Suprapubic skin (tissue), 4 donors: ENCODE measurements around the gene AGAP1. TPM values are rescaled to one million over a fixed set of nuclear protein-coding genes. Genes with fewer than 3 reads are reported as not detected.

Source experiments
- DNase-seq, 2 donors: peaks; one replicate each; pipeline ENCODE4 v3.0.0-alpha.2; 2019; ENCODE audit warnings: low spot score in 2 of 2
- H3K27ac ChIP-seq: fragments of 200-600 bp; sonication (generic); one replicate; pipeline ENCODE4 v1.5.1; 2019
- H3K27me3 ChIP-seq: fragments of 200-600 bp; sonication (generic); one replicate; pipeline ENCODE4 v1.5.1; 2019
- H3K36me3 ChIP-seq: fragments of 200-600 bp; sonication (generic); one replicate; pipeline ENCODE4 v1.5.1; 2019
- H3K4me1 ChIP-seq: fragments of 200-600 bp; sonication (generic); one replicate; pipeline ENCODE4 v1.5.1; 2019
- H3K4me3 ChIP-seq: fragments of 200-600 bp; sonication (generic); one replicate; pipeline ENCODE4 v1.5.1; 2019; ENCODE audit warnings: mild to moderate bottlenecking
- H3K9me3 ChIP-seq: fragments of 200-600 bp; sonication (generic); one replicate; pipeline ENCODE4 v1.5.1; 2019
- EP300 ChIP-seq: sonication (generic); formaldehyde crosslinking; IDR thresholded peaks from one replicate; pipeline ENCODE4 v1.6.1; 2017; ENCODE audit warnings: antibody characterized with exemption
- POLR2A ChIP-seq, 2 donors: fragments of 450-650 bp; IDR thresholded peaks; one replicate each; pipeline ENCODE4 v1.6.1; 2017; ENCODE audit warnings: antibody characterized with exemption in 2 of 2, mild to moderate bottlenecking in 2 of 2, moderate library complexity in 2 of 2
- POLR2AphosphoS5 ChIP-seq, 3 donors: sonication (generic); formaldehyde crosslinking; IDR thresholded peaks; one replicate each; pipeline ENCODE4 v1.6.1; 2017; ENCODE audit warnings: antibody characterized with exemption in 3 of 3
- WGBS: methylation state at CpG from one replicate; pipeline ENCODE4 v1.1.5; 2018; 5-methylcytosine and 5-hydroxymethylcytosine counted together
- total RNA-seq, 4 donors: library from RNA; depleted of rRNA; stranded (reverse); fragments of >200 nt; gene quantifications; one replicate each; pipeline ENCODE4 v1.1.0, GENCODE V29; 2016
- TF ChIP-seq, protein P1 (sequence below), 2 donors: fragments of 200-600 bp in 1 of 2; fragments of 450-650 bp in 1 of 2; sonication (generic) in 1 of 2; IDR thresholded peaks; one replicate each; pipeline ENCODE4 v1.5.1; 2016 to 2019; ENCODE audit warnings: antibody characterized with exemption in 2 of 2, mild to moderate bottlenecking in 1 of 2, moderate library complexity in 1 of 2

Gene AGAP1
- total RNA-seq, 4 donors from 2014 or later: 14.1 to 30.7 (median 19.4) TPM

DNA sequence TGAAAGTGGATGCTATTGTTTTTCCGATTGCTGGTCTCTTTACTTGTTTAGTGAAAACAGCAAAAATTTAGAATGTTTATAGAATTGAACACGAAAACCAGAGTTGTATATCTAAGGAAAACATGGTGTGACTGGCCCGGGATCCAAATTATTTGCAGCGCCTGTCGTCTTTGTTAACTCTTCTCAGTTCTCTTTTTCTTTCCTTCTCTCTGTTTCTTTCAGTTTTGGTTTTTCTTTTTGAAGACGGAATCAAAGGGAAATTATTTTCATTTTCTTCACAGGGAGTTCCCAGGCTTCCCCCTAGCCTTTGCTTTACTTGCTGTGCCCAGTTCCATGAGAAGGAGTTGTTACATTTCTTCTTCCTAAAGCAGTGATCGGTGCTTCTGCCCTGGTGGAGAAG lies 76.0 kb downstream of the AGAP1 start:
- WGBS: 66% methylated on average over 7 of the region's 7 CpGs
- TF ChIP-seq, protein P1, sequence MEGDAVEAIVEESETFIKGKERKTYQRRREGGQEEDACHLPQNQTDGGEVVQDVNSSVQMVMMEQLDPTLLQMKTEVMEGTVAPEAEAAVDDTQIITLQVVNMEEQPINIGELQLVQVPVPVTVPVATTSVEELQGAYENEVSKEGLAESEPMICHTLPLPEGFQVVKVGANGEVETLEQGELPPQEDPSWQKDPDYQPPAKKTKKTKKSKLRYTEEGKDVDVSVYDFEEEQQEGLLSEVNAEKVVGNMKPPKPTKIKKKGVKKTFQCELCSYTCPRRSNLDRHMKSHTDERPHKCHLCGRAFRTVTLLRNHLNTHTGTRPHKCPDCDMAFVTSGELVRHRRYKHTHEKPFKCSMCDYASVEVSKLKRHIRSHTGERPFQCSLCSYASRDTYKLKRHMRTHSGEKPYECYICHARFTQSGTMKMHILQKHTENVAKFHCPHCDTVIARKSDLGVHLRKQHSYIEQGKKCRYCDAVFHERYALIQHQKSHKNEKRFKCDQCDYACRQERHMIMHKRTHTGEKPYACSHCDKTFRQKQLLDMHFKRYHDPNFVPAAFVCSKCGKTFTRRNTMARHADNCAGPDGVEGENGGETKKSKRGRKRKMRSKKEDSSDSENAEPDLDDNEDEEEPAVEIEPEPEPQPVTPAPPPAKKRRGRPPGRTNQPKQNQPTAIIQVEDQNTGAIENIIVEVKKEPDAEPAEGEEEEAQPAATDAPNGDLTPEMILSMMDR (IDR thresholded peaks at IDR 0.05): no peak
- TF ChIP-seq POLR2AphosphoS5 (IDR thresholded peaks at IDR 0.05): no peak
- TF ChIP-seq POLR2A (IDR thresholded peaks at IDR 0.05): no peak
- no peak for TF ChIP-seq EP300
- Histone ChIP-seq H3K27me3 (no peaks in the 10 kb centered on the region), H3K36me3 (no peaks in the 10 kb centered on the region), H3K9me3 (no peaks in the 10 kb centered on the region), H3K27ac (no peak overlapping the region), H3K4me3 (no peak overlapping the region), H3K4me1 (no peaks in the 10 kb centered on the region)
- no peak for DNase-seq

DNA sequence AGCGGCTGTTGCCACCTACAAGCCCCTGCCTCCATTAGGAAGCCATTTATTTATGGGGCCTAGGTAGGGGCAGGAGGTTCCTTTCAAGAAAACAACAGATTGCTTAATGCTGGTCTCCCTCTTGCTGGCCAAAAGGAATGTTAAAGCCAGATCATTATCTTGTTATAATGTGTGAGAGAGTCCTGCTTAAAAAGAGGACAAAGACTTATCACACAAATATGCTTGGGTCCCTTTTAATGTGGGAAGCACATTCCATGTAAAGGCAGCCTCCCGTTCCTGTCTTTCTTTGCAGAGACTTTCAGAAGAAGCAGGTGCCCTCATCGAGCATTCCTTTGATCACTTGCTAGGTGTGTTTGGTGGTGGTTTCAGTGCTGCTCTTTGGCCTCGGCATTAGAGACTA lies 76.4 kb downstream of the AGAP1 start:
- Histone ChIP-seq H3K4me3 (no peak overlapping the region), H3K27me3 (no peaks in the 10 kb centered on the region), H3K36me3 (no peaks in the 10 kb centered on the region), H3K27ac (no peak overlapping the region), H3K4me1 (no peaks in the 10 kb centered on the region), H3K9me3 (no peaks in the 10 kb centered on the region)
- DNase-seq: no peak
- WGBS: 79% methylated on average over 4 of the region's 4 CpGs
- TF ChIP-seq, protein P1 (IDR thresholded peaks at IDR 0.05): no peak
- TF ChIP-seq POLR2AphosphoS5 (IDR thresholded peaks at IDR 0.05) (no peak), EP300 (no peak), POLR2A (IDR thresholded peaks at IDR 0.05) (no peak)

DNA sequence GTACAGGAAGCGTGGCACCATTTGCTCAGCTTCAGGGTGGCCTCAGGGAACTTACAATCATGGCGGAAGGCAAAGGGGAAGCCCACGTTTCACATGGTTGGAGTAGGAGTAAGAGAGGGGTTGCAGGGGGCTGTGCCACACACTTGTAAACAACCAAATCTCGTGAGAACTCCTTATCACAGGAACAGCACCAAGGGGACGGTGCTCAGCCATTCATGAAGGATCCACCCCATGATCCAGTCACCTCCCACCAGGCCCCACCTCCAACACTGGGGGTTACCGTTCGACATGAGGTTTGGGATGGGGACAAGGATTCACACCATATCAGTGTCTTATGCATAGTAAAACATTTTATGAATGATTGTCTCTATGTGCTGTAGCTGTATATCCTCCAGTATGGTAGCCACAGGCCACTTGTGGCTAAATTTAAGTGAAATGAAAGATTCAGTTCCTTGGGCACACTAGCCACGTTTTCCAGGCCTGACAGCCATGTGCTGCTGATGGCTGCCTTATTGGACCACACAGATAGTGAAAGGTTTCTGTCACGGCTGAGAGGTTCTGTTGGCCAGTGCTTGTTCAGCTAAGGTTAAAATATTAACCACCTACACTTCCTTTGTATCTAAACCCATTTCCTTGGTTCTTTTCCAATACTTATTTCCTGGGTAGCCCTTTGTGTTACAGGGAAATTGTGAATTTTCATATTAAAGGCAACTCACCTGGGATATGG lies 77.3 kb downstream of the AGAP1 start:
- H3K36me3 ChIP-seq: no peaks in the 10 kb centered on the region
- no peak for DNase-seq
- TF ChIP-seq, protein P1 (IDR thresholded peaks at IDR 0.05): no peak
- TF ChIP-seq POLR2A (IDR thresholded peaks at IDR 0.05) (no peak), EP300 (no peak), POLR2AphosphoS5 (IDR thresholded peaks at IDR 0.05) (no peak)
- no peaks in the 10 kb centered on the region for H3K27me3 ChIP-seq
- 96% methylated on average over 9 of the region's 9 CpGs for WGBS
- no peak overlapping the region for H3K4me3 ChIP-seq
- no peaks in the 10 kb centered on the region for H3K9me3 ChIP-seq
- no peaks in the 10 kb centered on the region for H3K4me1 ChIP-seq
- no peak overlapping the region for H3K27ac ChIP-seq

DNA sequence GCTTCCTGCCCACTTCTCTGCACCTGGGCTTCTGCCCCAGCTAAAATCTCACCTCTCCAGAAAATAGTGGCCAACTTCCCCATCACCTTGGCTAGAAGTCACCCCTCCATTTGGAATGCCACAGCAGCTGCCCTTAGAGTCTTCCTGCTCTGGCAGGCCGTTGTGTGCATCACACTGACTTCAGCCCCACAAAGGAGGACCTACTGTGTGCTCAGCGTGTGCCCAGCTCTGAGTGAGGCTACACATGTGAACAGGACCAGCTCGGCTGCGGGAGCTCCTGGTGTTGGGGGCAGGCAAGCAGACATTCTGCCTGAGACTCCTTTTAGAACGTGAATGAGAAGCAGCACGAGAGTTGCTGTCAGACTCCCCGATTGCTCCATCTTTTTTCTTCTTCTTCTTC lies 78.7 kb downstream of the AGAP1 start:
- H3K27ac ChIP-seq: no peak overlapping the region
- WGBS: 100% methylated on average over 6 of the region's 7 CpGs
- H3K27me3 ChIP-seq: no peaks in the 10 kb centered on the region
- no peak overlapping the region for H3K4me3 ChIP-seq
- DNase-seq: no peak
- no peaks in the 10 kb centered on the region for H3K36me3 ChIP-seq
- no peaks in the 10 kb centered on the region for H3K9me3 ChIP-seq
- peaks cover 11% of the 10 kb centered on the region for H3K4me1 ChIP-seq
- TF ChIP-seq POLR2AphosphoS5 (IDR thresholded peaks at IDR 0.05) (no peak), POLR2A (IDR thresholded peaks at IDR 0.05) (no peak), EP300 (no peak)
- TF ChIP-seq, protein P1 (IDR thresholded peaks at IDR 0.05): no peak

DNA sequence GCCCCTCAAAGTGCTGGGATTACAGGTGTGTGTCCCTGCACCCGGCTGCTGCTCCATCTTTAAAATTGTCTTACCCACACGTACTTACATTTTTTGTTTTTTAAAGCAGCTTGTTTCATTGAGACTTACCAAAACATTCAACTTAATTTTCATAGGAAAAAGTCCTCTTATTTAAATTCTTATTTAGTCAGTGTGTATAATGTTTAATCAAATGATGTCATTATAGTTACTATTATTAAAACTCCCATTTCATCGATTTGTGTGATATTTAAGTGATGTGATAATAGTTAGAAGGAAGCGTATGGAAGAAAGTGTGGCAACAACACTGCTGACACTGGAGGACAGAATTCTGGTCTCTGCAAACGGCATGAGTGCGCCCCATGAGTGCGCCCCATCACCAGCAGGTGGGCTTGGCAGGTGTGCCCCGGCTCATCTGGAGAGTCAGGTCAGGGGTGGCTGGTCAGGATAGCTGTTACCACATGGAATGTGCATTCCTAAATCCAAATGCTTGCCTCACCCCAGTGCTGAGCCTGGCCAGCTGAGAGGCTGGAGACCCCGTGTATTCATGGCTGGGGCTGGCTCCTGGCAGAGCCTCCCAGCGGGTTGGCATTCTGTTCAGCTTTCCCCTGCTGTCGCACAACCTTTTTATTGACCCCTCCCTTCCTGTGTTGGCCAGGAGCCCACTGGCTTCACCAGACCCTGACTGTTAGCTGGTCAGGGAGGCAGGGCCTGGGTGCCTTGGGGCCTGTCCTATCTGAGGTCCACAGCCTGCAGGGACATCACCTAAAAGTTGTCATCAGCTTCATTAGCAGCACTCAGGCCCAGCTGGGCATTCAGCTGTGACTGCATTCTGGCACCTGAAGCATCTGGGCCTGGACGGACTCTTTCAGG lies 79.7 kb downstream of the AGAP1 start:
- no peak overlapping the region for H3K4me3 ChIP-seq
- no peak for TF ChIP-seq POLR2AphosphoS5 (IDR thresholded peaks at IDR 0.05)
- TF ChIP-seq POLR2A (IDR thresholded peaks at IDR 0.05): no peak
- TF ChIP-seq EP300: no peak
- TF ChIP-seq, protein P1 (IDR thresholded peaks at IDR 0.05): no peak
- no peaks in the 10 kb centered on the region for H3K36me3 ChIP-seq
- H3K27me3 ChIP-seq: no peaks in the 10 kb centered on the region
- no peaks in the 10 kb centered on the region for H3K9me3 ChIP-seq
- WGBS: 81% methylated on average over 12 of the region's 12 CpGs
- peaks cover 14% of the 10 kb centered on the region for H3K4me1 ChIP-seq
- no peak overlapping the region for H3K27ac ChIP-seq
- DNase-seq: no peak
